GM19324 (cell line): ENCODE results near the gene USP7.
"Not testable (repeated sequence)": the region's sequence is repeated elsewhere in the genome, so short reads cannot be mapped to it uniquely, and the experiment has no call there.

Experiments
- ATAC-seq: cut with Tn5 transposase; IDR thresholded peaks from one replicate; pipeline ENCODE4 v1.9.1; 2021; ENCODE audit warnings: mild to moderate bottlenecking, moderate library complexity; ENCODE audit not compliant: unreplicated experiment, low FRiP score

Gene USP7

GRCh38 chr16:8929086-8929748 lies 34.5 kb downstream of the USP7 start:
- ATAC-seq: no peak

- ATAC-seq: no peak
These were observed 35.2 kb downstream of the USP7 start for GRCh38 chr16:8928467-8928957.

DNA sequence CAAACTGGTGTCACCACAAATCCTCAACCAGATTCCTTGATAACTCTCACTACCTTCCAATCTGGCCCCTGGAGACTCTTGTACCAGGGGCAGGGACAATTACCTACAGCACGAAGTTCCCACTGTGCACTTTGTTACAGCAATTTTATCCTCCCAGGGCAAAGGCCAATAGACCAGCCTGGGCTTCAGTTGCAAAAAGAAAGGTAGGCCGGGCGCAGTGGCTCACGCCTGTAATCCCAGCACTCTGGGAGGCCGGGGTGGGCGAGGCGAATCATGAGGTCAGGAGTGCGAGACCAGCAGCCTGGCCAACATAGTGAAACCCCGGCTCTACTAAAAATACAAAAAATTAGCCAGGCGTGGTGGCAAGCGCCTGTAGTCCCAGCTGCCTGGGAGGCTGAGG lies 36.9 kb downstream of the USP7 start:
- ATAC-seq: no peak

- ATAC-seq: no peak
These were observed 38.3 kb downstream of the USP7 start for GRCh38 chr16:8925455-8925854.

DNA sequence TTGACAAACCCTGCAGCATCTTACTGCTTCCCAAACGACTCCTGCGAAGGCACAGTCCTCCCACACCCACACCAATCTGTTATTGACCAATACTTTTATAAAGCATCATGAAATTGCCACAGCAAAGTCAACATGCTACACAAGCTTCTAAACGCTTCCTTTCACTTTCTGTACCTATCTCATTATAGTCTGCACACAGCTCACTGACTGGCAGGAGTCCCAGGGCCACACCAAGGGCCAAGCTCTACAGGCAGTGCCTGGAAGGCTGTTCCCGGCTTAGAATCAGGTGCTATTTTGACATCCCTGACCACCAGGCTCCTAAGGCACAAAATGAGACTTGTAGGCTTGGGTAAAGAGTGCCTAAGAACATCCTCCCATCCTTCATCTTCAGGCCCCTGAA lies 39.5 kb downstream of the USP7 start:
- no peak for ATAC-seq

- no peak for ATAC-seq
These were observed 40.5 kb downstream of the USP7 start for GRCh38 chr16:8923199-8923598.

DNA sequence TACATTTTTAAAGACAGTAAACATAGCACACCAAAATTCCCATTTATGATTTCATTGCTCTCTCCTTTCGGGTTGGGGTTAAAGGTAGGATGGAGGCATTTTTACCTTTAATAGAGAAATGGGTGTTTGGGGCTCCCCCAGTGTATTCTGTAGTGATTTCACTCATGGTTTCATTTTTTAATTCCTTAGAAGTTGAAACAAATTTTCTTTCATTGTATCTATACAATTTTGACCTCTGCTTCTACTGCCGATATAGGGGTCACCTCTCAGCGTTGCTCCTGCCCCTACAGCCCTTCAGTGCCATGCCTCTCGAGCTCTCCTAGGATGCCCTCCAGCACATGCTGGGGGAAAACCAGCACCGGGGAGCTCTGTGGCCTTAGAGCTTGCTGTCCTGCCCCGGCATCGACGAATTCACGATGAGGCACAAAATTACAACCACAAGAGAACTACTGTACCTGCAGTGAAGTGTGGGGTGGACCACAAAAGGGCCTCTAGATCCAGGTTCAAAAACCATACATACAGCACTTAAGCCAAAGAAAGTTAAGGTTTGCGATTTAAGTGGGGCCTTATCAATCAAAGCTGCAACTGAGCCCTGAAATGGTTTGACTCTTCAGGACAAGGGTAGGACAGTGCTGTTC lies 42.2 kb downstream of the USP7 start:
- no peak for ATAC-seq

DNA sequence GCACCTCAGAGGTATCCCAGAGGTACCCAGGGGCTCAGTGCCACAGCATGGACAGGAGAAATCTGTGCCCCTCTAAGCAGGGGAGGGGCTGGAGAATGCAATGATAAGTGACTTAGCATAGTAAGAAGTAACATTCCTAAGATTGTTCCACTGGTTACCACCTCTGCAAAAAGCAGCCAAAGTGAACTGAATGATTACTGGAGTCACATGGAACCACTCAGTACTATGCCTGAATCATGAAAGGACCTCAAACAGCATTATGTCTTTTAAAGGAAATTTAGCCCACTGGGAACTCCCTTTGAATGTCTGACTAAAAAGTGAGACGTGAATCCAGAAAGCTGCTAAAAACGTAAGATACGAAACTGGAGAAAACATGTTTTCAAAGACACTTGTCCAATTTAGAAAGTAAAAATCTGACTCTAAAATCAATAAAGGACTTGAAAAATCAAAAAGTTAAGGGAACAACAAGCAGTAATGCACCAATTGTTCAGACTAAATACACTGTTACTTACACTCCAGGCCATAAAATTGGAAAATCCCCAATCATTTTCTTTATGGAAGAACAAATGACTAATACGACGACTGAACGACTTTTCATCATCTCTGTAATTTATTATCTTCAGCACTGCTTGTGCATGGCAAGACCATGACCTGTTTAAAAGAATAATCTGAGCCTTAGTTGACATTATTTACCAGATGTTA lies 42.9 kb downstream of the USP7 start:
- ATAC-seq: no peak

DNA sequence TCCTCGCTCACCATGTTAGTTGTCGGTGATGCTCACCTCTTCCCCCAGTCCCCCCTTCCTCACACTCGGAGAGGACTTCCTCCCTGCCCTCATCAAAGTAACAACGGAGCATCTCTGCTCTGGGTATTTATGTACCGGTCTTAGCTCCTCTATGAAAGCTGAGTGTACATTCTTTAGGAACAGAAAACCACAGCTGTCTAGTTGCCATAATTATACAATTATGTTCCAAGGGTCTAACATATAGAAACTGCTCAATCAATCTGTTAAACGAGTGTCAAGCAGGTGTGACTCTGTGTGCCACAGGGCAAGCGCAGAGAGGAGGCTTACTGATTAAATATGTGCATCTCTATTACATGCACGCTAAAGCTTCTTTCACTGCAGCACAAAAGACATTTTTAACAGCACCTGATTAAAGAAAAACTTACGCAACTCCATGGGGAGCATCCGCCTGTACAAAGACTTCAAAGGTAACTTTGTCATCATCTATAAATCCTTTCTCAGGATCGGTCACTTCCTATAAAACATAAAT lies 43.7 kb downstream of the USP7 start:
- ATAC-seq: no peak

DNA sequence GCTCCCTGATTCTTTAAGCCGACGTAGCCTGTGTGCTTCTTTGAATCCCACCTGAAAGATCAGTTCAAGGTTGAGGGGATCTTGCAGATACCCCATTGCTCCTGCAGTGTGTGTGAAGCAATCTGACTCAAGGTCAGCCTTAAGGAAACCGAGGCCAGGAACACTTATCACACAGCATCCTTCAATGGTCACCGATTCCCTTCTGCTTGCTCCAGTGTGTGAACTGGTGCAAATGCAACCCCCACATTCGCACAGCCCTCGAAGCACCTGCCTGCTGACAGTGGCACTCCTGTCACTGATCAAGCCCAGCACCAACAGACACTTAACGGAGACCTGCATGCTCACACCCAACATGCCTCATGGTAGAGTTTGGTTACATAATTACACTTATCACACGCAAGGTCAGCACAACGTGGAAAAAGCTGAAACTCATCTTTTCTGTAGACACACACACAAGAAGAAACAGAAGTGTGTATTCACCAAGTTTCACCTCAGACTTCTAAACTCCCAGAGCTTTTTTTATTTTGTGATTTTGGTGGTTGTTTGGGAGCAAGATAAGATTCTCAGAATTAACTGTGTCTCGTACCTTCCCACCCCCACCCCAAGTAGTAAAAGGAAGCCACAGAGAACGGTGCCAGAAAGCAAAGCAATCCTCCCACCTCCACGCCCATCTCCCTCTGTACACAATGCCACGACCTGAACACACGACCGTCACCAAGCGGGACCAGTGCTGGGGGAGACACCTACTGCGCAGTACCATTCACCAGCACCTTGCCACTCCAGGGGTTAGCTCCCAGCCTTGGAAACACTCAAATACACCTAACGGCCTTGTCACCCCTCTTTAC lies 44.4 kb downstream of the USP7 start:
- ATAC-seq: no peak

- ATAC-seq: not testable (repeated sequence)
These were observed 46.4 kb downstream of the USP7 start for GRCh38 chr16:8917336-8917735.

DNA sequence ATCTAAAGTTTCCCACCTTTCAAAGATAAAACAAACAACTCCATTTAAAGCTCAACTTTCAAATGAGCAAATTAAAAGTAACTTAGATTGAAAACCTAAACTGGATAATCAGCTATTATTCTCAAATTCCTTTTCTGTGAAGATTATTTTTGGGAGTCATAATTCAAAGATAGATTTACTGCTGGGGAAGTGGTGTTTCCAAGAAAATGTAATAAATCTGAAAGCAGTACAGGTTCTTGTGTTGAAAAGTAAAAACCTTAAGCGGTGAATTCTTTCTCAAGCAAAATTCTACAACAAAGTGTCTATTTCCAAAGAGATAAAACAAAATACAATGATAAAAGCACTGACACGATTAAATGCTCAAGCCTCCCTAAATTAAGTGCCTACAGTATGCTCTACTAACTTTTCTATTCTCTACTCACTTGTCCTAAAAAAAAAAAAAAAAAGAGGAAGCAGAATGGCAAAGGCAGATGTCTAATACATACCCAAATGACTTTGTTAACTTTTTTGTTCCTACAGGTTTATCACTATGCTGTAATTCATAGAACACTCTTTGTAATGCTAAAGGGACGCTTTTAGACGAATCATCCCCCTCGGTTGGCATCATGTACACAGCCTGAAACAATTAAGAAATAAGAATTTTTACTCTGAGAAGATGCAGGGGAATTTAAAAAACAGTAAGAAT lies 47.0 kb downstream of the USP7 start:
- no peak for ATAC-seq

GRCh38 chr16:8915722-8916301 lies 47.9 kb downstream of the USP7 start:
- no peak for ATAC-seq

GRCh38 chr16:8914098-8914497 lies 49.6 kb downstream of the USP7 start:
- no peak for ATAC-seq

GRCh38 chr16:8912793-8913192 lies 50.9 kb downstream of the USP7 start:
- no peak for ATAC-seq

GRCh38 chr16:8910811-8911210 lies 52.9 kb downstream of the USP7 start:
- ATAC-seq: no peak

DNA sequence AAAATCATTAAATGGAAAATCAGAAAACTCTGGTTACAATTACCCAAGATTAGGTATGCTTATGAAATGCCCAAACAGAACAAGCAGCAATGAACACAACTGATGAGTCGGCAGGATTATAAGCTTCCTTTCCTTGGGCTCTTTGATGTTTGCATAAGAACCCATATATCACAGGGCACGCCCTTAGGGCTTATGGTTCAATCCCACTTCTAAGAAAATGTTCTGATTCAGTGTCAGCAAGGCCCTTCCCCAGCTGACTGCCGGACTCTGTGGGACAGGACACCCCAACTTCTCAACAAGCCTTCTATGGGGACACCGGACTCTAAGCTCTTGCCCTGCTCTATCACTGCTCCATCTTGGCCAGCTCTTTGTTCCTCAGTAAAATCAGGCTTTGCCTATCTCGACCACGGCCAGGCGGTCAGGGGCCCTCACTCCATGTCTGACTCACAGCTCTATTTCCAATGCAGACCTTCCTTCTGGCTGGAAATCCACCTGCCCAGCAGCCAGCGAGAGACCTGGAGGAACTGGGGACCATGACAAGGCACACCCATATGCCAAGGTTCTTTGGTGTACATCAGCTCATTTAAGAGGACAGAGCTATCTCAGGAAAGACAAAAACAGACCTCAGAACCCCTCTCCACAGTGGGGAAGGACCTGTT lies 54.8 kb downstream of the USP7 start:
- ATAC-seq: no peak

GRCh38 chr16:8907096-8907495 lies 56.6 kb downstream of the USP7 start:
- no peak for ATAC-seq
